Activated naive CD4-positive, alpha-beta T cell treated with anti-CD3 and anti-CD28 coated beads, Interleukin-2, amount 10 ng/mL, durations not matched to agents 7 days and 5 days (primary cell): Measurements from ENCODE around the gene CCNL2.
A peak's percentile ranks its signal among the peaks of the same experiment; 100 is the strongest.
"Not testable (repeated sequence)": the region's sequence is repeated elsewhere in the genome, so short reads cannot be mapped to it uniquely, and the experiment has no call there.

Experiments used
- CTCF ChIA-PET: fragments of 350-600 bp; sonication (Branson Sonifier 250); formaldehyde crosslinking; loops from one replicate; lab custom pipeline; 2021; ENCODE audit warnings: antibody characterized with exemption; lab: Charles Lee
- DNase-seq: peaks from one replicate; pipeline ENCODE4 v3.0.0-alpha.2; 2020
- H3K27ac Mint-ChIP-seq: one replicate; pipeline ENCODE4 v1.8.0; 2021; ENCODE audit warnings: mild to moderate bottlenecking, moderate library complexity, mixed read lengths
- H3K27me3 Mint-ChIP-seq: one replicate; pipeline ENCODE4 v1.8.0; 2021; ENCODE audit warnings: mild to moderate bottlenecking, mixed read lengths
- H3K36me3 Mint-ChIP-seq: one replicate; pipeline ENCODE4 v1.8.0; 2021; ENCODE audit warnings: mixed read lengths
- H3K4me1 Mint-ChIP-seq: one replicate; pipeline ENCODE4 v1.8.0; 2021; ENCODE audit warnings: mixed read lengths
- H3K4me3 Mint-ChIP-seq: one replicate; pipeline ENCODE4 v1.8.0; 2021; ENCODE audit warnings: mild to moderate bottlenecking, moderate library complexity, mixed read lengths
- H3K9me3 Mint-ChIP-seq: one replicate; pipeline ENCODE4 v1.8.0; 2021; ENCODE audit warnings: mixed read lengths

The CCNL2 gene

GRCh38 chr1:1390675-1391074, 8.5 kb downstream of the CCNL2 start:
- no peak for DNase-seq
- H3K9me3 Mint-ChIP-seq = no peaks in the 10 kb centered on the region
- no peak overlapping the region for H3K4me3 Mint-ChIP-seq
- H3K36me3 Mint-ChIP-seq = peaks cover 83% of the 10 kb centered on the region
- H3K4me1 Mint-ChIP-seq = peaks cover 9% of the 10 kb centered on the region
- no peak overlapping the region for H3K27ac Mint-ChIP-seq
- no peaks in the 10 kb centered on the region for H3K27me3 Mint-ChIP-seq
- CTCF ChIA-PET = interaction anchor here (3.7 kb wide), 1 partner anchor 9 kb away, joined by 14 read pairs; the partner anchor contains the start of gene CCNL2

- no peak overlapping the region for H3K4me3 Mint-ChIP-seq
- H3K27ac Mint-ChIP-seq = no peak overlapping the region
- peaks cover 61% of the 10 kb centered on the region for H3K36me3 Mint-ChIP-seq
- H3K9me3 Mint-ChIP-seq = no peaks in the 10 kb centered on the region
- H3K4me1 Mint-ChIP-seq = peaks cover 4% of the 10 kb centered on the region
- CTCF ChIA-PET = interaction anchor here (0.7 to 3.7 kb wide), 3 partner anchors 11 to 14 kb away, joined by 4 to 14 read pairs (median 5); partner anchors contain the start of gene CCNL2
- DNase-seq = no peak
- H3K27me3 Mint-ChIP-seq = no peaks in the 10 kb centered on the region
These were observed 11.1 kb downstream of the CCNL2 start for GRCh38 chr1:1388078-1388472.

DNA sequence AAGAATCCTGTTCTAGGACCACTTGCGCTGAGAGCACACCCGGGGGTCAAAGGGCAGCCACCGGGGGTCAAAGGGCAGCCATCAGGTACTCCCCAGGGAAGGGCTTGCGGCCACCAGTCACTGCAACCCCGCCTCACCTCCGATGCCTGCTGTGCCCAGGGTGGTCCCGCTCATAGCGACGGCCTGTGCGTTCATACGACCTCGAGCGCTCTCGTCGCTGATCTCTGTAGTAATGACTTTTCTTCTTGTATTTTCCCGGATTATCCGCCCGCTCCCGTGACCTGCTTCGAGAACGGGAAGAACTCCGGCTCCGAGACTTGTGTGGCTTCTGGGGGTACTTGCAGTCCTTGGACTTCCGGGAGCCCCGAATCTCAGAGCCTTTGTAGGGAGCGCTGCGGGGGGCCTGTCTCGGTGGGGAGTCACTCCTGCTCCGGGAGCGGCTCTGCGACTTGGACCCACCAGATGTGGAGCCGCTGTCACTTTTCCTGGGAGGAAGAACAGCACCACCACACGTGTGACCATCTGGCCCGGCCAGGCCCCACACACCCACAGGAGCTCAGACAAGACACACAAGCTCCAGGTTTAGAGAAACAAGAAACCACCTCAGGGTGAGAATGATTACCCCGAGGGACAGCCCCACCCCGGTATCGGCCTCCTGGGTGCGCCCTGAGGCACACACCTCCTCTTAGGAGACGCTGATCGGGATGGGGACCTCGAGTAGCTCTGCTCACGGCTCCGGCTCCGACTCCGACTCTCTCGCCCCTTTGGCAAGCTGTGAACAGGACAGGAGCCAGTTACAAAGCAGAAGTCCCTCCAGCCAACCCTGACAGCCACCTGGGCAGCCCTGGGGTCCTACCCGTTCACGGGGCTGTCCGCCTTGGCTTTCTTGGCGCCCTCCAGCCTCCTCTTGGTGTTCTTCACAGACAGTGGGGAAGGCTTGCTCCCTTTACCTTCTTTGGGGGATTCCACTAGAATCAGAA, 11.7 kb downstream of the CCNL2 start:
- Mint-ChIP-seq H3K27me3 (no peaks in the 10 kb centered on the region), H3K4me3 (no peak overlapping the region), H3K36me3 (peaks cover 56% of the 10 kb centered on the region), H3K27ac (no peak overlapping the region), H3K9me3 (no peaks in the 10 kb centered on the region), H3K4me1 (peaks cover 4% of the 10 kb centered on the region)
- CTCF ChIA-PET = interaction anchor here (0.7 to 1.8 kb wide), 2 partner anchors 12 to 15 kb away, joined by 4 to 5 read pairs; no protein-coding TSS in a partner anchor
- DNase-seq = no peak

GRCh38 chr1:1385931-1386330, 13.2 kb downstream of the CCNL2 start:
- Mint-ChIP-seq H3K27ac (no peak overlapping the region), H3K36me3 (peaks cover 42% of the 10 kb centered on the region), H3K4me1 (peaks cover under 1% of the 10 kb centered on the region), H3K9me3 (no peaks in the 10 kb centered on the region), H3K27me3 (no peaks in the 10 kb centered on the region), H3K4me3 (no peak overlapping the region)
- CTCF ChIA-PET = no interaction called here
- DNase-seq = no peak

- H3K36me3 Mint-ChIP-seq = peaks cover 36% of the 10 kb centered on the region
- H3K4me1 Mint-ChIP-seq, DNase-seq, H3K27ac Mint-ChIP-seq, H3K4me3 Mint-ChIP-seq, H3K9me3 Mint-ChIP-seq, H3K27me3 Mint-ChIP-seq, CTCF ChIA-PET: not testable (repeated sequence)
These were observed 13.8 kb downstream of the CCNL2 start for GRCh38 chr1:1385339-1385738.

DNA sequence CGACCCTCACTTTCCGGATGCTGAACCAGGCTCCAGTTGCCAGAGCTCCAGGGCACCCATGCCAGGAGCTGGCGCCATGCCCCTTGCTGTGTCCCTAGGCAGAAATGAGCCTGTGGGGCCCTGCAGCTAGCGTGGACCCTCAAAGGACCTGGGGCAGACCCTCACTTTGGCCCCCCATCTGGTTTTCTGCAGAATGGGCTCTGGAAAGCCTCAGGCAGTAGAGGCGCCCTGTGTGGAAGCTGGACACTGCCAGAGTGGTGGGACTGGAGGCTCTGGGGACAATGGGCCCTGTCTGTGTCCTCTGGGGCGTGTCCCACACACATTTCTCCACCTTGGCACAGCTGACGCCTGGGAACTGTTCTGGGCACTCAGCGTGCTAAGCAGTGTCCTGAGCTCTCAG, 17.8 kb downstream of the CCNL2 start:
- H3K4me1 Mint-ChIP-seq = peaks cover 3% of the 10 kb centered on the region
- H3K4me3 Mint-ChIP-seq = no peak overlapping the region
- peaks cover 6% of the 10 kb centered on the region for H3K36me3 Mint-ChIP-seq
- no peak overlapping the region for H3K27ac Mint-ChIP-seq
- no peaks in the 10 kb centered on the region for H3K9me3 Mint-ChIP-seq
- no peak for DNase-seq
- CTCF ChIA-PET = no interaction called here
- H3K27me3 Mint-ChIP-seq = no peaks in the 10 kb centered on the region

GRCh38 chr1:1380860-1381259, 18.3 kb downstream of the CCNL2 start:
- CTCF ChIA-PET = no interaction called here
- H3K27me3 Mint-ChIP-seq = no peaks in the 10 kb centered on the region
- H3K4me3 Mint-ChIP-seq = no peak overlapping the region
- H3K4me1 Mint-ChIP-seq = peaks cover 6% of the 10 kb centered on the region
- no peaks in the 10 kb centered on the region for H3K9me3 Mint-ChIP-seq
- peaks cover 2% of the 10 kb centered on the region for H3K36me3 Mint-ChIP-seq
- H3K27ac Mint-ChIP-seq = no peak overlapping the region
- no peak for DNase-seq

DNA sequence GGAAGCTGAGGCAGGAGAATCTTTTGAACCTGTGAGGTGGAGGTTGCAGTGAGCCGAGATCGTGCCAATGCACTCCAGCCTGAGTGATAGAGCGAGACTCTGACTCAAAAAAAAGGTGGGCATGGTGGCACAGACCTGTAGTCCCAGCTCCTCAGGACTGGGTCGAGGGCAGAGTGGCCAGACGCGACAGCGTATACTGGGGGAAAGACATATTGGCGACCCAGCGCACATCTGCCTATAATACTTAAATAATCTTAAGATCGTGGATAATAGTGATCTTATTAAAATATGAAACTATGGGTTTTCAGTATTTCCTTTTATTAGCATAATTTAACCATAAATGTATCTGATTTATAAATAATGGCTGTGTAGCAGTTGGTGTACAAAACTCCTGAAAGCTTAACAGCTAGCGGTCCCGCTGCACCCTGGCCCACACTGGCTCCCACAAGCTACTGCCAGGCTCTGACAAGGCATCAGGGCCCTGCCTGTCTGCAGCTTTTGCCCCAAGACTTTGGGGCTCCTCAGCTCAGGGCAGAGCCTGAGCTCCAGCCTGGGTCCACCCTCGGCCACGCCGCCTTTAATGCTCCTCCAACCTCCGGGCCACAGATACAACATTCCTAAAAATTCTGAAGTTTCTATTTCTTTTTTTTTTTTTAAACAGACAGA, 21.5 kb downstream of the CCNL2 start:
- DNase-seq = no peak
- Mint-ChIP-seq H3K27me3 (no peaks in the 10 kb centered on the region), H3K36me3 (peaks cover 10% of the 10 kb centered on the region), H3K9me3 (no peaks in the 10 kb centered on the region), H3K27ac (peak overlapping the region; percentile 37), H3K4me3 (no peak overlapping the region), H3K4me1 (peaks cover 23% of the 10 kb centered on the region)
- CTCF ChIA-PET = interaction anchor here (1.2 kb wide), 1 partner anchor 25 kb away, joined by 3 read pairs; no protein-coding TSS in a partner anchor

DNA sequence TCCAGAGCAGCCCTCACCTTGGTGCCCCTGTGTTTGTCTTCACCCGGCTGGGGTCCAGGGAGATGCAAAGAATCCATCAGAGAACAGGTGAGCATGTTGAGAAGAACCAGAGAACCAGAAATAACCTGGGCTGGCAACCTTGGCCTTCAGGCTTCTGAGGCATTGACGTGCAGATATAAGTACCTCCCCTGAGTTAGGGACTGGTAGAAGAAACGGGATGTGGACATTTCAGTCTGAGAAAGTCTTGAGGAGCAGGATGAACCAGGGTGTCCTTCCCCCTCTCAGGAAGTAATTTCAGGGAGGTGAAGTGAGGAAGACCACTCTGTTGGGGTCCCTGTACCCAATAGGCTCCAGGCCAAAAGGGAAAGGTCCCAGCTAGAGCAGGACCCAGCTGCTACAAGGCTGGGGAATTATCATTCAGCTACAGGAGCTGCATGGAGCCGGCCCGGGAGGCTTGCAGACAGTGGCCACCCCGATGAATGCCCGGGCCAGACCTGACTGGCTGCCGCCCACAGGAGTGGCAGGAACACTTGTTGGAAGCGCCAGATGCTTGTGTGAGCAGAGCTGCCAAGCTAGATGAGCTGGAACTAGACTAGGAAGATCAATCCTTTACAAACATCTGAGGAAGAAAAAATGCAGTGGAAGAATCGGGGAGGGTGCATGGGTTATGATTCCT, 22.4 kb downstream of the CCNL2 start:
- Mint-ChIP-seq H3K36me3 (peaks cover 11% of the 10 kb centered on the region), H3K27ac (peak overlapping the region; percentile 81), H3K27me3 (no peaks in the 10 kb centered on the region), H3K4me3 (peak overlapping the region; percentile 58), H3K4me1 (peaks cover 32% of the 10 kb centered on the region), H3K9me3 (no peaks in the 10 kb centered on the region)
- no peak for DNase-seq
- CTCF ChIA-PET = no interaction called here

DNA sequence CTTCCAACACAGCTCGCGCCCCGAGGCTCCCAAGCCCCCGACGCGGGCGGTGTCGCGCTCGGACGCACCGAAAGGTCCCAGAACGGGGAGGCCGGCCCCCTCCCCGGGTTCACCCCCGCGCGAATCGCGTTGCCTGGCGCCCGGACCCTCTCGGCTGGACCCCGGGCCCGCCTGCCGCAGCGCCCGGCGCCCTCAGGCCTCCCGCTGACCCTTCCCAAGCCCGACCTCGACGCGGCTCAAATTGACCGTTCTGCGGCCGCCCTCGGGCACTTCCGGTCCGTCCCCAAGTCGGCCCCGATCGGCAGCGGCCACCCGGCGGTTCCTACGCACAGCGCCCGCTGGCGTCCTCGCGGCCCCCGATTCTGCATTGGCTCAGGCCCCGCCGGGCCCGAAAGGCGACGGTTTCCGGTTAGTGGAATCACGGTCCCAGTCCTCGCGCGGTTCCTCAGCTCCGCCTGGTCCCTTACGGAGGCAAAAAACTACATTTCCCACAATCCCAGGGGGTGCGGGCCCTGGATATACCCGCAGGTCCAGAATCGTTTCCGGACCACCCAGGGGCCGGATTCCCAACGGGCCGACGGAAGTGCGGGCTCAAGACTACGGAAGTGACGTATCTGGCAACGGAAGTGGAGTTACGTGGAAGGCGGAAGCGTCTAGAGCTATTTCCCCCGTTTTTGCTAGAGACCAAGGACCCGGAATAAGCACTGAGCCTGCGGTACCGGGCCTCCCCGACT, 24.0 kb downstream of the CCNL2 start, which contains the start of gene AURKAIP1:
Gene AURKAIP1 (minus strand): TSS at position 279 of the 734 bp plus-strand sequence. CDS start 451 bp downstream, outside the sequence.
- peak within 1 kb of the TSS; percentile 89 for H3K4me3 Mint-ChIP-seq
- no peaks in the 10 kb centered on the region for H3K27me3 Mint-ChIP-seq
- no peaks in the 10 kb centered on the region for H3K9me3 Mint-ChIP-seq
- peaks cover 48% of the 10 kb centered on the region for H3K4me1 Mint-ChIP-seq
- CTCF ChIA-PET = interaction anchor here (0.8 to 1.5 kb wide), 5 partner anchors 13 to 253 kb away, joined by 3 to 7 read pairs (median 3); no protein-coding TSS in a partner anchor
- peaks cover 11% of the 10 kb centered on the region for H3K36me3 Mint-ChIP-seq
- DNase-seq = peak; percentile 98
- peak within 1 kb of the TSS; percentile 98 for H3K27ac Mint-ChIP-seq

GRCh38 chr1:1374589-1374928, 24.6 kb downstream of the CCNL2 start:
- no peak for DNase-seq
- Mint-ChIP-seq H3K9me3 (no peaks in the 10 kb centered on the region), H3K4me3 (peak overlapping the region; percentile 89), H3K4me1 (peaks cover 50% of the 10 kb centered on the region), H3K36me3 (peaks cover 11% of the 10 kb centered on the region), H3K27me3 (no peaks in the 10 kb centered on the region), H3K27ac (peak overlapping the region; percentile 79)
- CTCF ChIA-PET = interaction anchor here (1.2 to 1.5 kb wide), 3 partner anchors 60 to 253 kb away, joined by 3 to 7 read pairs (median 3); no protein-coding TSS in a partner anchor

- Mint-ChIP-seq H3K27me3 (no peaks in the 10 kb centered on the region), H3K27ac (peak overlapping the region; percentile 79), H3K36me3 (peaks cover 11% of the 10 kb centered on the region), H3K9me3 (no peaks in the 10 kb centered on the region), H3K4me1 (peaks cover 50% of the 10 kb centered on the region), H3K4me3 (peak overlapping the region; percentile 89)
- CTCF ChIA-PET = interaction anchor here (1.5 kb wide), 1 partner anchor 69 kb away, joined by 7 read pairs; no protein-coding TSS in a partner anchor
- no peak for DNase-seq
These were observed 25.1 kb downstream of the CCNL2 start for GRCh38 chr1:1373815-1374588.
